Stimulated activated naive CD8-positive, alpha-beta T cell treated with anti-CD3 and anti-CD28 coated beads, Interleukin-15, Interleukin-2, amounts not matched to agents 100 ng/mL and 50 ng/mL, for 24 hours (primary cell): ENCODE measurements around the gene TTC7B.

Experiments
- H3K27ac Mint-ChIP-seq: one replicate; pipeline ENCODE4 v1.8.0; 2021; ENCODE audit warnings: mild to moderate bottlenecking, mixed read lengths
- H3K27me3 Mint-ChIP-seq: one replicate; pipeline ENCODE4 v1.8.0; 2021; ENCODE audit warnings: mixed read lengths
- H3K36me3 Mint-ChIP-seq: one replicate; pipeline ENCODE4 v1.8.0; 2021; ENCODE audit warnings: low read depth, mixed read lengths
- H3K4me1 Mint-ChIP-seq: one replicate; pipeline ENCODE4 v1.8.0; 2021; ENCODE audit warnings: low read depth, mixed read lengths
- H3K4me3 Mint-ChIP-seq: one replicate; pipeline ENCODE4 v1.8.0; 2021; ENCODE audit warnings: mild to moderate bottlenecking, mixed read lengths
- H3K9me3 Mint-ChIP-seq: one replicate; pipeline ENCODE4 v1.8.0; 2021; ENCODE audit warnings: mixed read lengths

The TTC7B gene

DNA sequence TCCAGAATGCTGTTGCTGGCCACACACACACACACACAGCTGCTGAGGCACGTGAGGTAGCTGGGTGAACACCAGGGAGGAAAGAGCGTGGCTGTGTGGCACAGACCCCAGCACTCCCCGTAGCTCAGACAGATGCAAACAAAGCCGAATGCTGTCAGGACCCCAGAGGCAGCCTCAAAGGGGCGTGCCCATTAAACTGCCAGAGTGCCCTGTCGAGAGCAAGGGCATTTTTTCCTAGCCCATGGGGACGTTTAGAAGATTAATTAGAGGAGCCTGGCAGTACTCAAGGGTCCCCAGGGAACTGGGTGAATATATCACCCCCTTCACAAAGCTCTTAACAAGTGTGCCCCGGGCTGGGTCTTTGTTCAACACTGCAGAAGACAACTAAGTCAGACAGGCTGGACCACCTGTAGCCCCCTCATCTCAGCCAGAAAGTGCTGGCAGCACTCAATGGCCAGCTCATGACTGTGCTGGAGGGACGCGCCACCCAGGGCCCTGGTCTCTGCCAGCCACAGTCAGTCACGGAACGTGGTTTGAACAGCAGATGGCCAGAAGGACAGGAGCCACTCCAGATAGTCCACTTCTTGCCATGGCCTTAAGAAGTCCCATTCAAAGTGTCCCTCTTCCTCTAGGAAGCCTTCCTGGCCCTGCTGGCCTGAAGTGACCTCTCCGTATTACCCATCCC lies 37.5 kb downstream of the TTC7B start:
- H3K9me3 Mint-ChIP-seq = no peaks in the 10 kb centered on the region
- H3K36me3 Mint-ChIP-seq = no peaks in the 10 kb centered on the region
- H3K27ac Mint-ChIP-seq = no peak overlapping the region
- H3K4me3 Mint-ChIP-seq = no peak overlapping the region
- H3K27me3 Mint-ChIP-seq = no peaks in the 10 kb centered on the region
- H3K4me1 Mint-ChIP-seq = no peaks in the 10 kb centered on the region

- Mint-ChIP-seq H3K27me3 (no peaks in the 10 kb centered on the region), H3K27ac (no peak overlapping the region), H3K9me3 (no peaks in the 10 kb centered on the region), H3K4me1 (no peaks in the 10 kb centered on the region), H3K36me3 (no peaks in the 10 kb centered on the region), H3K4me3 (no peak overlapping the region)
These were observed 38.3 kb downstream of the TTC7B start for GRCh38 chr14:90777830-90778485.

DNA sequence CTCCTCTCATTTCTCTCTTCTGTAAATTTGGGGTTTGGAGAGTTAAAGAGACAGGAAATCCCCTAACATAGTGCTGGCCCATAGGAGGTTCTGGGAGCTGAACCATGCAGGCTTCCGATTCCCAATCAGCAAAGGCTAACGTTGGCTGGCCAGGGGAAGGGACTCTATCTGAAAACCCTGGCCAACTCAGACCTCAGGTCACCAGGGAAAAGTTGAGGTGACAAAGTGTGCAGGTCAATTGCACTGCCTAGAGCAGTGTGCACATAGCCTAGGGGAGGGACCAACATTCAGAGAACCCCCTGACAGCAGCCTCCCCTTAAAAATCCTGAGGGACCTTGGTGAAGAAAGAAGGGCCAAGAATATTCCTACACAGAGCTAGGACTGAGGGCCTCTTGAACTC lies 38.9 kb downstream of the TTC7B start:
- Mint-ChIP-seq H3K36me3 (no peaks in the 10 kb centered on the region), H3K27ac (no peak overlapping the region), H3K4me3 (no peak overlapping the region), H3K27me3 (no peaks in the 10 kb centered on the region), H3K4me1 (no peaks in the 10 kb centered on the region), H3K9me3 (no peaks in the 10 kb centered on the region)

GRCh38 chr14:90775441-90775840 lies 40.8 kb downstream of the TTC7B start:
- no peak overlapping the region for H3K4me3 Mint-ChIP-seq
- H3K36me3 Mint-ChIP-seq = no peaks in the 10 kb centered on the region
- H3K27ac Mint-ChIP-seq = no peak overlapping the region
- no peaks in the 10 kb centered on the region for H3K4me1 Mint-ChIP-seq
- no peaks in the 10 kb centered on the region for H3K9me3 Mint-ChIP-seq
- H3K27me3 Mint-ChIP-seq = no peaks in the 10 kb centered on the region

DNA sequence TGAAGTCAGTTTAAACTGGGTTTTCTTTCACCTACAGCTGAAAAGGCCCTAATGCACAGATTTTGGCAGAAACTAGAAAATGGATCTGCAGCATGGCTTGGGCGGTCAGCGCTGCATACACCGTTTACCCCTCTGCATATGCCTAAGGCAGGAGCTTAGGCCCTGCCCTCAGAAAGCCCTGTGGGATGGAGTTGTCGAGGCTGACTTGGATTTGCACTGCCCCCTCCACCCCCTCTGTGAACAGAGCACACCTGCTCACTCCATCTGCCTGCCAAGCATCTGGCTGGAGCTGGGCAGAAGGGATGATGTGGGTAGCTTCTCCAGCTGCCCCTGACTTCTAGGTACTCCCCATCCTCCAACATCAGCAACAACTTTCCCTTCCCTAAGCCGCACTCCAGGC lies 41.9 kb downstream of the TTC7B start:
- Mint-ChIP-seq H3K9me3 (no peaks in the 10 kb centered on the region), H3K27ac (no peak overlapping the region), H3K4me3 (no peak overlapping the region), H3K4me1 (no peaks in the 10 kb centered on the region), H3K27me3 (no peaks in the 10 kb centered on the region), H3K36me3 (no peaks in the 10 kb centered on the region)

- Mint-ChIP-seq H3K4me1 (no peaks in the 10 kb centered on the region), H3K27ac (no peak overlapping the region), H3K36me3 (no peaks in the 10 kb centered on the region), H3K9me3 (no peaks in the 10 kb centered on the region), H3K4me3 (no peak overlapping the region), H3K27me3 (no peaks in the 10 kb centered on the region)
These were observed 42.5 kb downstream of the TTC7B start for GRCh38 chr14:90773705-90774104.

- no peak overlapping the region for H3K4me3 Mint-ChIP-seq
- no peaks in the 10 kb centered on the region for H3K4me1 Mint-ChIP-seq
- H3K27me3 Mint-ChIP-seq = no peaks in the 10 kb centered on the region
- H3K36me3 Mint-ChIP-seq = no peaks in the 10 kb centered on the region
- H3K9me3 Mint-ChIP-seq = no peaks in the 10 kb centered on the region
- H3K27ac Mint-ChIP-seq = no peak overlapping the region
These were observed 43.1 kb downstream of the TTC7B start for GRCh38 chr14:90773196-90773486.

GRCh38 chr14:90767899-90768298 lies 48.3 kb downstream of the TTC7B start:
- peaks cover 11% of the 10 kb centered on the region for H3K36me3 Mint-ChIP-seq
- peaks cover 22% of the 10 kb centered on the region for H3K9me3 Mint-ChIP-seq
- H3K27me3 Mint-ChIP-seq = peaks cover 8% of the 10 kb centered on the region
- no peaks in the 10 kb centered on the region for H3K4me1 Mint-ChIP-seq
- no peak overlapping the region for H3K27ac Mint-ChIP-seq
- no peak overlapping the region for H3K4me3 Mint-ChIP-seq

- Mint-ChIP-seq H3K9me3 (peaks cover 12% of the 10 kb centered on the region), H3K27ac (no peak overlapping the region), H3K4me3 (no peak overlapping the region), H3K27me3 (peaks cover 13% of the 10 kb centered on the region), H3K36me3 (peaks cover 4% of the 10 kb centered on the region), H3K4me1 (peaks cover 23% of the 10 kb centered on the region)
These were observed 55.5 kb downstream of the TTC7B start for GRCh38 chr14:90760591-90761316.

DNA sequence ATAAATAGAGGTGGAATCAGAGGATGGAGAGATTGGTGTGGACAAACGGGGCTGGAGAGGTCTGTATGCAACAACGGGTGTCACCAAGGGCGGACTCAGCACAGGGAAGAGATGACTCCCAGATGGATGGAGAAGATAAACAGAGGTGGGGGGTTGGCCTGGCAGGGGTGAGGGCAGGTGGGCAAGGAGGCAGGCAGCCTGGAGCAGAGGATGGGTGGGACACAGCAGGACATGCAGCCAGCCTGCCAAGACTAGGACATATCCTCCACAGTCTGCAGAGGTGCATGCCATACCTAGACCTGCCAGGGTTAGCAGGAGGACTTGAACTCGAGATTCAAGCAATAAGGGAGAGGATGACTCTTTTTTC lies 56.2 kb downstream of the TTC7B start:
- no peak overlapping the region for H3K27ac Mint-ChIP-seq
- peaks cover 11% of the 10 kb centered on the region for H3K9me3 Mint-ChIP-seq
- peaks cover 23% of the 10 kb centered on the region for H3K4me1 Mint-ChIP-seq
- no peak overlapping the region for H3K4me3 Mint-ChIP-seq
- H3K36me3 Mint-ChIP-seq = peaks cover 4% of the 10 kb centered on the region
- peaks cover 13% of the 10 kb centered on the region for H3K27me3 Mint-ChIP-seq

DNA sequence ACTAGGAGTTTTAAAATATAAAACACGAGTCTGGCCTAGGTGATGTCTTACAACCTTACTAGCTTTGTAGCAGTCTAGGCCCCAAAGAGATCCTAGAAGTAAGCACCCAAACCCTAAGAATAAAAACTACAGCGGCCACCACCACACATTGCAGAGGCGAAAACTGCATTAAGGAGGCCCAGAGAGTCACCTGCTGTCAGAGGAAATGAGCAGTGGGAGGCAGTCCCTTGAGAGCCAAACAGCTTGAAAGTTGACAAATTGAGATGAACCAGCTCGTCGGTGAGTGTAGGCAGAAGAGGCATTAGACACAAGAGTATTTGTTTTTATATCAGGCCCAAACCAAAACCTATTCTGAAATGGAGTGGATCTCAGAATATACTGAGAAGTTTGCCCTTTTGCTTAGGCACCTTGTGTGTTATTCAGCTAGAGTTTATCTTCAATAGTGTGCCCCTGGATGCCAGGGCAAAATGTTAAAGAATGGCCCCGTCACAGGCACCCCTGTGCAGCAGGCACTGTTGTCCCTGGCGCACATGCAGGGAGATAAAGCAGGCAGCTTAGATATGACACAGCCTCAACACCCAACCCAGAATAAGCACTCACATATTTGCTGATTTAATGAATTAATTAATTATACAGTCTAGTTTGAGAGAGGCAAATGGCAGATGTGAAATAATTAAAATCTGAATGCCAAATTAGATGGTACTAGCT lies 56.7 kb downstream of the TTC7B start:
- Mint-ChIP-seq H3K27me3 (peaks cover 16% of the 10 kb centered on the region), H3K4me1 (peaks cover 23% of the 10 kb centered on the region), H3K27ac (no peak overlapping the region), H3K9me3 (peaks cover 11% of the 10 kb centered on the region), H3K36me3 (peaks cover 4% of the 10 kb centered on the region), H3K4me3 (peak overlapping the region; percentile 75)

GRCh38 chr14:90758959-90759358 lies 57.3 kb downstream of the TTC7B start:
- peaks cover 23% of the 10 kb centered on the region for H3K4me1 Mint-ChIP-seq
- H3K9me3 Mint-ChIP-seq = peaks cover 9% of the 10 kb centered on the region
- H3K27ac Mint-ChIP-seq = peak overlapping the region; percentile 59
- peaks cover 2% of the 10 kb centered on the region for H3K36me3 Mint-ChIP-seq
- H3K4me3 Mint-ChIP-seq = peak overlapping the region; percentile 75
- H3K27me3 Mint-ChIP-seq = peaks cover 14% of the 10 kb centered on the region

DNA sequence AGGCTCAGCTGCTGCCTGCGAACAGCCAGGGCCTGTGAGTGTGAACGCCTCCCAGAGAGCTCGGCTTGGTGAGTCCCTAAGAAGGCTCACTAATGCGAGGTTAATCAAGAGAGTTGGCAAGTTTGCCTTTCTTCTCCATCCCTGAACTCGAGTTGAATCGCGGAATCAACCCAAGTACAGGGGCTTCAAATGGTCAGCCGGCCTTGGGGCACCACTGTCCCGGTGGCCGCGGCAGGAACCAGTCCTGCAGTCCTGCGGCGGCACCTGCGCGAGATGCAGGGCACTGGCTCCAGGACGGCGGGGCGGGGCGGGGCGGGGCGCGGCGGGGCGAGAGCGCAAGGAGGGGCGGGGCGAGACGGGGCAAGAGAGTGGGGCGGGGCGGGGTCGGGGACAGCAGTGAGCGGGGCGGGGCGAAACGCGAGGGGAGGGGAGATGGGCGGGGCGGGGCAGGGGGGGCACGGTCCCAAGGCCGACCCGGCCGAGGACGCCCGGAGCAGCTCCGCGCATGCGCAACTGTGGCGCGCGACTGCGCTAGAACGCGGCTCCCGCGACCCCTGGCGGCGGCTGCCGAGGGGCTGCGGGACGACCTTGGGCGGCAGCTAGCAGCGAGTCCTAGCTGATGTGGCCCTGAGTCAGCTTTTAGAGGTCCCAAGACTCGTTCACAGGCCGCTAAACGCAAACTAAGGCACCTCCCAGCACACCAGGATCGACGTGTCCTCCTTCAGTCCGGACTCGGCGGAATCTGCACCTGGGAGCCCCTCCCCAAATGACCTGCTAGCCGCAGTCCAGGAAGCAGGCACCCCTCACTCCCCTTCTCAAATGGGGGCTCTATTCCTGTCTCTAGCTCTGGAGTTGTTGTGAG lies 58.0 kb downstream of the TTC7B start:
- Mint-ChIP-seq H3K9me3 (peaks cover 7% of the 10 kb centered on the region), H3K4me3 (peak overlapping the region; percentile 75), H3K4me1 (peaks cover 23% of the 10 kb centered on the region), H3K36me3 (no peaks in the 10 kb centered on the region), H3K27me3 (peaks cover 12% of the 10 kb centered on the region), H3K27ac (peak overlapping the region; percentile 79)

DNA sequence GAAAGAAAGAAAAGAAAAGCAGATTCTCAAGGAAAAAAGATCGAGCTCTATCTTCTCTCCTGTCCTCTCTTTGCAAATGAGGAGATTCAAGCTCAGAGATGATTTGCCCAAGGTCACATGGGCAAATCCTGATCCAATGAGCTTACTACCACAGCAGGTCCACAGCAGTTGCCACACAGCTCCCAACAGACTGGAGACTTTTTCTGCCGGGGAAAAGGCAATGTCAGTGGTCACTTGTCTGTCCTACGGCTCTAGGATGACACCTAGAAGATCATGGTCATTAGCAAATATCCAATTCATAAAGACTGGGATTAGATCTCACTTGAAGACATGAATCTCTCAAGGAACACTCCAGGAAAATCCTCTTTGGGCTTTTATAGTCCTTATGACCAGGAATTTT lies 58.8 kb downstream of the TTC7B start:
- Mint-ChIP-seq H3K36me3 (no peaks in the 10 kb centered on the region), H3K4me1 (peaks cover 23% of the 10 kb centered on the region), H3K4me3 (peak overlapping the region; percentile 74), H3K9me3 (peaks cover 3% of the 10 kb centered on the region), H3K27me3 (peaks cover 12% of the 10 kb centered on the region), H3K27ac (peak overlapping the region; percentile 10)
